GM19467 (cell line): ENCODE data around the gene TUSC2.

Source experiments
- ATAC-seq: cut with Tn5 transposase; IDR thresholded peaks from one replicate; pipeline ENCODE4 v1.9.1; 2021; ENCODE audit warnings: mild to moderate bottlenecking, moderate library complexity; ENCODE audit not compliant: unreplicated experiment

TUSC2 gene

GRCh38 chr3:50276762-50277101 is 51.3 kb downstream of the TUSC2 start:
- no peak for ATAC-seq

- ATAC-seq: no peak
Measured at GRCh38 chr3:50275996-50276761, 51.8 kb downstream of the TUSC2 start.

DNA sequence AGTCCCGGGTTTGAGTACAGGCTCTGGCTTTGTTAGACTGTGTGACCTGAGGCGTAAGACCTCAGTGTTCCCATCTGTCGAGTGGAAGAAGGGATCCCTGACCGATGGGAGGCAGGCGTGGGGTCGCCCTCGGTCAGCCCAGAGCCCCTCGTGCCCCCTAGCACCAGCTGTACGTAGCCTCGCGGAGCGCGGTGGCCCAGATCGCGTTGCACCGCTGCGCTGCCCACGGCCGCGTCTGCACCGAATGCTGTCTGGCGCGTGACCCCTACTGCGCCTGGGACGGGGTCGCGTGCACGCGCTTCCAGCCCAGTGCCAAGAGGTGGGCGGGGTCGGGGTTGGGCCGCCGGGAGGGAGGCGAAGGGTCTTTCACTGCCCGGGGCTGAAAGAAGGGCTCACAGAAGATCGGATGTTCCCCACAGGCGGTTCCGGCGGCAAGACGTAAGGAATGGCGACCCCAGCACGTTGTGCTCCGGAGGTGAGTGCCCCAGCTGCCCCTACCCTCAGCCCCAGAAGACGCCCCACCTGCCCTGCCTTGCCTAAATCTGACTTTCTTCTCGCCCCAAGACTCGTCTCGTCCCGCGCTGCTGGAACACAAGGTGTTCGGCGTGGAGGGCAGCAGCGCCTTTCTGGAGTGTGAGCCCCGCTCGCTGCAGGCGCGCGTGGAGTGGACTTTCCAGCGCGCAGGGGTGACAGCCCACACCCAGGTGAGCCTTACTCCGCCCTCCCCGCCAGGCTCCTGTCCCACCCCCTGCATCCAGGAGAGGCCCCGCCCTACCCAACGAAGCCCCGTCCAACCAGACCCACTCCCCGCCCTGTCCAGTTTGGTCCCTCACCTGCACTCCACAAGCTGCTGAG is 52.7 kb downstream of the TUSC2 start:
- ATAC-seq: no peak
